ENCODE measurements around the gene ABCC3. TPM values are rescaled to one million over a fixed set of nuclear protein-coding genes. Genes with fewer than 3 reads are reported as not detected.
A peak's percentile ranks its signal among the peaks of the same experiment; 100 is the strongest.

Gene ABCC3
- total and polyA plus RNA-seq, 9 of the 15 experiments (the other 6 are each of a cell fraction or from before 2014, with no cell fraction given) = 0.03 to 1.6 (median 0.42) TPM; not detected in 5

DNA sequence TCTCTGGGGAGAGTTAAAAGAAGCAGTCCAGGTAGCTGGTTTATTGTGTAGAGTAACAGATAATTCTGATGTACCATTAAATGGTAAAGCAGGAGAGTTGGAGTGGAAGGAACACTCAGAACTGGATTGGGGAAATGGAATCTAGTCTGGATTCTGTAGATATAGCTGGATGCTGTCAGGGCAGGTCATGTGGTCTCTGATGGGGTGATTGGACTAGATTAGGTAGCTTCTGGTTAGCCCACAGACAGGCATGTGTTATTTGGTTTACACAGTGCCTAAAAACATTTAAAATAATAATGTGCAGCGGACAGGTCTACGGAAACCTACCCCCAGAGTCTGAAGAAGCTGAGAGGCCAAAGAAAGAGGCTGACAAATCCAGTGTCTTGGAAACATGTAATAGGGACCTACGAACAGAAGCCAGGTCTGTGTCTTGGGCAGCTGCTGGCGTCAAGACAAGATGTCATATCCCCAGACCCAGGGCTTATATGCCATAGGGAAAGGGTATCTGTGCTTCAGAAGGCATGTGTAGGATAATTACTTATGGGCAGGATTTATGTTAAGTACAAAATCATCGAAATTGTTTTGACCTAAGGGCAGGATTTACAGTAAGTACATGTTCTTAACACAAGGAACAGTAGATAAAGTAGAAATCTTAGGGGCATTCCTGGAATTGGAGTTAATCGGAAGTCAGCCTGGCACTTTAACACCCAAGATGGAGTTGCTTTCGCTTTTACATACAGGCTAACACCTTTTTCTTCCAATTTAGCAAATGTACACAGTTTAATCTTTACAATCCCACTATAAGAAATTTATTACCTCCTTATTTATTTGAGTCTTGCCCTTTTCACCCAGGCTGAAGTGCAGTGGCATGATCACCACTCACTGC is 97.1 kb downstream of the ABCC3 start (continued):
- TF ChIP-seq PURB (CRISPR knock-in tag; IDR thresholded peaks at IDR 0.05; ENCODE audit: low read depth) (no peak), ETS2 (tag; IDR thresholded peaks at IDR 0.05; ENCODE audit: borderline replicate concordance, poor library complexity, severe bottlenecking) (no peak), E2F1 (CRISPR knock-in tag; IDR thresholded peaks at IDR 0.05) (no peak), SRSF9 (IDR thresholded peaks at IDR 0.05; ENCODE audit: borderline replicate concordance, low read depth, low read length) (no peak), SLC30A9 (CRISPR knock-in tag; IDR thresholded peaks at IDR 0.05) (no peak), TCFL5 (CRISPR knock-in tag; conservative IDR thresholded peaks at IDR 0.05) (no peak), PPARD (CRISPR knock-in tag; IDR thresholded peaks at IDR 0.05) (no peak), ZNF354B (CRISPR knock-in tag; IDR thresholded peaks at IDR 0.05) (no peak), USF2 (CRISPR knock-in tag; IDR thresholded peaks at IDR 0.05) (peak; percentile 26), ZNF277 (CRISPR knock-in tag; IDR thresholded peaks at IDR 0.05; ENCODE audit: borderline replicate concordance) (no peak)
- TF ChIP-seq, protein P1, sequence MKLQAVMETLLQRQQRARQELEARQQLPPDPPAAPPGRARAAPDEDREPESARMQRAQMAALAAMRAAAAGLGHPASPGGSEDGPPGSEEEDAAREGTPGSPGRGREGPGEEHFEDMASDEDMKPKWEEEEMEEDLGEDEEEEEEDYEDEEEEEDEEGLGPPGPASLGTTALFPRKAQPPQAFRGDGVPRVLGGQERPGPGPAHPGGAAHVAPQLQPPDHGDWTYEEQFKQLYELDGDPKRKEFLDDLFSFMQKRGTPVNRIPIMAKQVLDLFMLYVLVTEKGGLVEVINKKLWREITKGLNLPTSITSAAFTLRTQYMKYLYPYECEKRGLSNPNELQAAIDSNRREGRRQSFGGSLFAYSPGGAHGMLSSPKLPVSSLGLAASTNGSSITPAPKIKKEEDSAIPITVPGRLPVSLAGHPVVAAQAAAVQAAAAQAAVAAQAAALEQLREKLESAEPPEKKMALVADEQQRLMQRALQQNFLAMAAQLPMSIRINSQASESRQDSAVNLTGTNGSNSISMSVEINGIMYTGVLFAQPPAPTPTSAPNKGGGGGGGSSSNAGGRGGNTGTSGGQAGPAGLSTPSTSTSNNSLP (IDR thresholded peaks at IDR 0.05; ENCODE audit: borderline replicate concordance, low read depth, low read length) = no peak
- TF ChIP-seq, protein P2, sequence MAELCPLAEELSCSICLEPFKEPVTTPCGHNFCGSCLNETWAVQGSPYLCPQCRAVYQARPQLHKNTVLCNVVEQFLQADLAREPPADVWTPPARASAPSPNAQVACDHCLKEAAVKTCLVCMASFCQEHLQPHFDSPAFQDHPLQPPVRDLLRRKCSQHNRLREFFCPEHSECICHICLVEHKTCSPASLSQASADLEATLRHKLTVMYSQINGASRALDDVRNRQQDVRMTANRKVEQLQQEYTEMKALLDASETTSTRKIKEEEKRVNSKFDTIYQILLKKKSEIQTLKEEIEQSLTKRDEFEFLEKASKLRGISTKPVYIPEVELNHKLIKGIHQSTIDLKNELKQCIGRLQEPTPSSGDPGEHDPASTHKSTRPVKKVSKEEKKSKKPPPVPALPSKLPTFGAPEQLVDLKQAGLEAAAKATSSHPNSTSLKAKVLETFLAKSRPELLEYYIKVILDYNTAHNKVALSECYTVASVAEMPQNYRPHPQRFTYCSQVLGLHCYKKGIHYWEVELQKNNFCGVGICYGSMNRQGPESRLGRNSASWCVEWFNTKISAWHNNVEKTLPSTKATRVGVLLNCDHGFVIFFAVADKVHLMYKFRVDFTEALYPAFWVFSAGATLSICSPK (IDR thresholded peaks at IDR 0.05; ENCODE audit: borderline replicate concordance) = no peak
- TF ChIP-seq, protein P3, sequence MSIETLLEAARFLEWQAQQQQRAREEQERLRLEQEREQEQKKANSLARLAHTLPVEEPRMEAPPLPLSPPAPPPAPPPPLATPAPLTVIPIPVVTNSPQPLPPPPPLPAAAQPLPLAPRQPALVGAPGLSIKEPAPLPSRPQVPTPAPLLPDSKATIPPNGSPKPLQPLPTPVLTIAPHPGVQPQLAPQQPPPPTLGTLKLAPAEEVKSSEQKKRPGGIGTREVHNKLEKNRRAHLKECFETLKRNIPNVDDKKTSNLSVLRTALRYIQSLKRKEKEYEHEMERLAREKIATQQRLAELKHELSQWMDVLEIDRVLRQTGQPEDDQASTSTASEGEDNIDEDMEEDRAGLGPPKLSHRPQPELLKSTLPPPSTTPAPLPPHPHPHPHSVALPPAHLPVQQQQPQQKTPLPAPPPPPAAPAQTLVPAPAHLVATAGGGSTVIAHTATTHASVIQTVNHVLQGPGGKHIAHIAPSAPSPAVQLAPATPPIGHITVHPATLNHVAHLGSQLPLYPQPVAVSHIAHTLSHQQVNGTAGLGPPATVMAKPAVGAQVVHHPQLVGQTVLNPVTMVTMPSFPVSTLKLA (conservative IDR thresholded peaks at IDR 0.05) = no peak; a peak in 1 of 4 replicates
